ENCODE results near the gene RTRAF. TPM values are rescaled to one million over a fixed set of nuclear protein-coding genes. Genes with fewer than 3 reads are reported as not detected.
A peak's percentile ranks its signal among the peaks of the same experiment; 100 is the strongest.

Gene RTRAF
- total and polyA plus RNA-seq, 2 donors (not counting 3 experiments of a cell fraction or from before 2014, with no cell fraction given) = 64.0 to 237 TPM

GRCh38 chr14:52020866-52021717 lies 31.7 kb downstream of the RTRAF start:
- peak overlapping the region; percentile 88 for H3K27ac ChIP-seq (ENCODE audit: insufficient read depth, low read depth, low read length)
- FAIRE-seq = peak; percentile 72

GRCh38 chr14:52021957-52022600 lies 32.7 kb downstream of the RTRAF start:
- H3K9ac ChIP-seq (replicated peaks; ENCODE audit: extremely low read depth, insufficient read depth, low read length) = peak overlapping the region; percentile 19
- TF ChIP-seq GATA2 (IDR thresholded peaks at IDR 0.05; ENCODE audit: insufficient read depth, insufficient read length, low read depth, low read length) = no peak
- TF ChIP-seq MYC (IDR thresholded peaks at IDR 0.05; ENCODE audit: low read depth, low read length) = no peak
- no peak for TF ChIP-seq EZH2 (IDR thresholded peaks at IDR 0.05; ENCODE audit: borderline replicate concordance, low read depth, low read length, severe bottlenecking)
- peak; percentile 41 for TF ChIP-seq JUN (IDR thresholded peaks at IDR 0.05; ENCODE audit: borderline replicate concordance, insufficient read depth, insufficient read length, low read depth)
- no peak for TF ChIP-seq CTCF (IDR thresholded peaks at IDR 0.05; ENCODE audit: extremely low read depth in 1 of 2, insufficient read depth in 1 of 2, low read depth in 1 of 2, low read length in 2 of 2)
- TF ChIP-seq POLR2A (IDR thresholded peaks at IDR 0.05; ENCODE audit: low read depth, low read length) = peak; percentile 22
- no peak for TF ChIP-seq POLR2AphosphoS5 (IDR thresholded peaks at IDR 0.05; ENCODE audit: insufficient read depth, low read depth, low read length)
- no peak for TF ChIP-seq MAX (IDR thresholded peaks at IDR 0.05; ENCODE audit: insufficient read depth, insufficient read length)
- no peak for TF ChIP-seq FOS (IDR thresholded peaks at IDR 0.05; ENCODE audit: borderline replicate concordance, insufficient read depth, low read length)
- intact Hi-C loops (cut with micrococcal nuclease) (loop anchor here (1.0 kb wide), 2 partner anchors 47 to 109 kb away; partner anchors contain the start of gene NID2), dilution Hi-C loops (cut with MboI; ENCODE audit: extremely low pct_ligation_motif_present, low sequenced_read_pairs) (no loop called here)
- H3K79me2 ChIP-seq (ENCODE audit: control insufficient read depth, insufficient read depth, low read length) = no peaks in the 10 kb centered on the region
- H4K20me1 ChIP-seq (replicated peaks; ENCODE audit: control insufficient read depth, extremely low read depth, insufficient read depth, low read length) = no peaks in the 10 kb centered on the region
- H2AFZ ChIP-seq (ENCODE audit: low read depth, low read length) = peak overlapping the region; percentile 34
- H3K36me3 ChIP-seq (ENCODE audit: control insufficient read depth in 2 of 2, extremely low read depth in 1 of 2, insufficient read depth in 2 of 2, low read length in 2 of 2) = no peaks in the 10 kb centered on the region
- TSS peak; percentile 64 for BruUV-seq (replicated peaks)
- H3K4me2 ChIP-seq (ENCODE audit: insufficient read depth, low read length) = peak overlapping the region; percentile 58
- no peaks in the 10 kb centered on the region for H3K27me3 ChIP-seq (ENCODE audit: control insufficient read depth in 2 of 2, insufficient read depth in 2 of 2, low read length in 2 of 2)
- peak; percentile 79 for FAIRE-seq
- DNase-seq (ENCODE audit: low read depth, low spot score) = peak; percentile 89
- H3K4me1 ChIP-seq (ENCODE audit: control insufficient read depth, extremely low read depth, insufficient read depth, low read length) = peaks cover 72% of the 10 kb centered on the region
- no peaks in the 10 kb centered on the region for H3K9me3 ChIP-seq (replicated peaks; ENCODE audit: control insufficient read depth, insufficient read depth, low read length)
- H3K27ac ChIP-seq (ENCODE audit: insufficient read depth, low read depth, low read length) = peak overlapping the region; percentile 88
- POLR2A ChIA-PET = no interaction called here
- no peak overlapping the region for H3K4me3 ChIP-seq (replicated peaks in 1 of 3; ENCODE audit: insufficient read depth in 1 of 3, low read depth in 1 of 3, low read length in 3 of 3)
- no peaks in the 10 kb centered on the region for H3K9me1 ChIP-seq (replicated peaks; ENCODE audit: control insufficient read depth, extremely low read depth, insufficient read depth, low read length)
- CTCF ChIA-PET = interaction anchor here (0.8 to 3.4 kb wide), 6 partner anchors 8 to 50 kb away, joined by 3 to 15 read pairs (median 4); partner anchors contain the start of gene NID2

More at GRCh38 chr14:52020866-52021717, 31.7 kb downstream of the RTRAF start:
- no peaks in the 10 kb centered on the region for H3K9me1 ChIP-seq (replicated peaks; ENCODE audit: control insufficient read depth, extremely low read depth, insufficient read depth, low read length)
- TF ChIP-seq JUN (IDR thresholded peaks at IDR 0.05; ENCODE audit: borderline replicate concordance, insufficient read depth, insufficient read length, low read depth) (no peak), MYC (IDR thresholded peaks at IDR 0.05; ENCODE audit: low read depth, low read length) (no peak), POLR2AphosphoS5 (IDR thresholded peaks at IDR 0.05; ENCODE audit: insufficient read depth, low read depth, low read length) (peak; percentile 23)
- H2AFZ ChIP-seq (ENCODE audit: low read depth, low read length) = no peak overlapping the region
- H4K20me1 ChIP-seq (replicated peaks; ENCODE audit: control insufficient read depth, extremely low read depth, insufficient read depth, low read length) = no peaks in the 10 kb centered on the region
- H3K36me3 ChIP-seq (ENCODE audit: control insufficient read depth in 2 of 2, extremely low read depth in 1 of 2, insufficient read depth in 2 of 2, low read length in 2 of 2) = no peaks in the 10 kb centered on the region
- intact Hi-C loops (cut with micrococcal nuclease) (loop anchor here (1.0 kb wide), 2 partner anchors 48 to 110 kb away; partner anchors contain the start of gene NID2), dilution Hi-C loops (cut with MboI; ENCODE audit: extremely low pct_ligation_motif_present, low sequenced_read_pairs) (no loop called here)
- H3K27me3 ChIP-seq (ENCODE audit: control insufficient read depth in 2 of 2, insufficient read depth in 2 of 2, low read length in 2 of 2) = peaks cover 0 to 2% of the 10 kb centered on the region in 2 experiments
- no peaks in the 10 kb centered on the region for H3K9me3 ChIP-seq (replicated peaks; ENCODE audit: control insufficient read depth, insufficient read depth, low read length)
- ChIA-PET POLR2A (interaction anchor here (0.7 kb wide), 1 partner anchor 8 kb away, joined by 3 read pairs; no protein-coding TSS in a partner anchor), CTCF (interaction anchor here (0.7 to 3.4 kb wide), 8 partner anchors 9 to 51 kb away, joined by 3 to 15 read pairs (median 4); partner anchors contain the start of gene NID2)
- peak overlapping the region; percentile 19 for H3K9ac ChIP-seq (replicated peaks; ENCODE audit: extremely low read depth, insufficient read depth, low read length)
- H3K79me2 ChIP-seq (ENCODE audit: control insufficient read depth, insufficient read depth, low read length) = no peaks in the 10 kb centered on the region
- DNase-seq (ENCODE audit: low read depth, low spot score) = peak; percentile 83
- BruUV-seq (replicated peaks) = TSS peak; percentile 31
- peak overlapping the region; percentile 58 for H3K4me2 ChIP-seq (ENCODE audit: insufficient read depth, low read length)
- H3K4me1 ChIP-seq (ENCODE audit: control insufficient read depth, extremely low read depth, insufficient read depth, low read length) = peaks cover 67% of the 10 kb centered on the region
- H3K4me3 ChIP-seq (replicated peaks in 1 of 3; ENCODE audit: insufficient read depth in 1 of 3, low read depth in 1 of 3, low read length in 3 of 3) = no peak overlapping the region

All from endothelial cell of umbilical vein (primary cell).